ENCODE data around the gene ROBO1.
"Not testable (repeated sequence)": the region's sequence is repeated elsewhere in the genome, so short reads cannot be mapped to it uniquely, and the experiment has no call there.

Gene ROBO1

DNA sequence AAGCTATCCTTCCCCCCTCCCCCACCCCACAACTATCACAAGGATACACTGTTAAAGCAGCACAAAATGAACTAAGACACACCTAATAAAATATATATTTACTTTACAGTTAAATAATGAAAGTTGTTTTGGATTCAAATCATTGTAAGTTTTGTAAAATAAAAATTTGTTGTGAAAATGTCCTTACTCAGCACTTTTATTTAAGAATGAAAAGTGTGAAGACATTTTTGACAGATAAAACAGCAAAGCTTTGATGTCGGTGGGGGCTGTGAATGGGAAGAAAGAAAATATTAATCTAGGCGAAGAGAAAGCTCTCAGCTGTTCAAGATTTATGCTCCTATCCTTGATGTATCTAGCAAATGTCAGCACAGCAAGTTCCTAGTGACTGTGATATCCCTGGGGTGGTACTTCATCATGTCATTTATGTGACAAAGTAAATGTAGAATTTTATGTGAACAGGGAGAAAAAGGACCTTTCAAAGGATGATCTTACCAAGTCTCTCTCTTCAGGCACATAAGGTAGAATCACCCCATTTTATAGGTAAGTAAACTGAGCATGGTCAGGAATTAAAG lies 216.4 kb downstream of the ROBO1 start:
- DNase-seq (ENCODE audit: low spot score): no peak

DNA sequence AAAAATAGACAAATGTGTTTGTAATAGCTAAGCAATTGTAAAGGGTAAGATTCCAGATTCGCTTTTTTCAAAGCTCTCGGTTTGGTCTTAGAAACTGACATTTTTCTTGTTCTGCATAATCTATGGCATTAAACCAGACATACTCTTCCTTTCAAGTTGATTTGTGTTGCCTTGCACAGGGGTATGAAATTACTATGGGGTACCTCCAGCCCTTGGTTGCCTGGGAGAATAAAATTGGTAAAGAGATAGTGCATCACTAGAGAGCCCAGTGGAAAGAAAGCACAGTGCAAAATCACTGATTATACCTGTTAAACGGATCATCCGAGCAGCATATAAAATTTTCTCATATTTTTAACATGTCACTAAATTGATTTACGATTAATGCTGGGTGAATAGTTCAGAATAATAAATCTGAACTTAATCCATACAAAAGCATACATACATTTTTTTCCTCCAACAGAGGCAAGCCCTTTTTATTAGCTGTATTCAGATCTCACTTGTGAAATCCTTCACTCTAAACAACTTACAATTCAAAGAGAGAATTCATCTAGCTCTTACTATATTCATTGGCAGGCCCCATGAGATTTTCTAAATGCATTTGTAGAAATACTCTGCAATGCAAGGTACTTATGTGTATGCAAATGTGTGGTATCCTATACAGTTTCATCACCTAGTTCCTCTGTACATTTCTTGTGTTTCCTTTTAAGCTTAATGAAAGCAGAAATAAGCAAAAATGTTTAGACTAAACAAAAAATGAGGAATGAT lies 224.4 kb downstream of the ROBO1 start:
- DNase-seq (ENCODE audit: low spot score): no peak

DNA sequence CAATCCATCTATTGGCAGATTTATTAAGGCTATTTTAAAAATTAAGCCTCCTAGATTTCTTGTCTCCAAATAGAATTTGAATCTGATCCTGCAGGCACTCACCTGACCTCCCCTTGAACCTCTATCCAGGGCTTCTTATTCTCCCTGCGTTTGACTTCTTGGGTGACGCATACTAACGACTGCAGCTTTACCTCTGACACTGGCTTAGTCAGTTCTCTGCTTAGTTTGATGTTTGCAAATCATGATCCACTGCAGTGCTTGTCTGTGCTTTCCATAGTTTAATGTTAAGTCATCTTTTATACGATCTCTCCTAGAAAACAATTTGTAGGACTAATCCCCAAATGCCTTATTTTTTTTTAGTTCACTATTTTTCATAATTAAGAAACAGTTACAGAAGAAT lies 233.1 kb downstream of the ROBO1 start:
- no peak for DNase-seq (ENCODE audit: low spot score)

DNA sequence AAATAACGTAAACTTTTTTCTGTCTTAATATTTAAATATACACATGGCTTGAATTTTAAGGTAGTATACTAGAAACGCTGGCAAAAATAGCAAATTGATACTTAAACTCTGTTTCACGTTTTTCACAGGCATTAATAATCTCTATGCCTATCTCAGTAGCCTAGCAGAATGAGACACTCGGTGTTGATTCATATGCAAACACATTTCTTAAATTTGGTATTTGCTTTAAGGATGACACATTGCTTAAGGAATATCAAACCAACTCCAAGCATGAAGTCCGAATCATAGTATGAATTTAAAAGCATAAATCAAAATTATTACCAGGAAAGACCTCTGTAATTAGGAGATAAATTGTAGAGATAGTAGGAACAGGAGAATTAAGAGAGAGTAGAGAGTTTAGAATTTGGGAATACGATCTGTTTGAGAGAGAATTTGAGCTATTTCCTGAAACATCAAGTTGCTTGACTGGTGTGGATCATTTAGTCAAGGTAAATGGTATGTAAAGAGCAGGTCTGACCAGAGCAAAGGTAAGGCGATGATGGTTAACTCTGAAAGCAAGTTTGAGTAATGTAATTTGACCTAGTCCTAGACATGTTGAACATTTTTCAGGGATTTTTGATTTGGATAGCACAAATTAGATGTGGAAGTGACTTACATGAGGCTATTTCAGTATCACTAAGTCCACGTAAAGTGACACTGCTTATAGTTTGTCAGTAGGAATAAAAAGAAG lies 236.1 kb downstream of the ROBO1 start:
- DNase-seq (ENCODE audit: low spot score): no peak

DNA sequence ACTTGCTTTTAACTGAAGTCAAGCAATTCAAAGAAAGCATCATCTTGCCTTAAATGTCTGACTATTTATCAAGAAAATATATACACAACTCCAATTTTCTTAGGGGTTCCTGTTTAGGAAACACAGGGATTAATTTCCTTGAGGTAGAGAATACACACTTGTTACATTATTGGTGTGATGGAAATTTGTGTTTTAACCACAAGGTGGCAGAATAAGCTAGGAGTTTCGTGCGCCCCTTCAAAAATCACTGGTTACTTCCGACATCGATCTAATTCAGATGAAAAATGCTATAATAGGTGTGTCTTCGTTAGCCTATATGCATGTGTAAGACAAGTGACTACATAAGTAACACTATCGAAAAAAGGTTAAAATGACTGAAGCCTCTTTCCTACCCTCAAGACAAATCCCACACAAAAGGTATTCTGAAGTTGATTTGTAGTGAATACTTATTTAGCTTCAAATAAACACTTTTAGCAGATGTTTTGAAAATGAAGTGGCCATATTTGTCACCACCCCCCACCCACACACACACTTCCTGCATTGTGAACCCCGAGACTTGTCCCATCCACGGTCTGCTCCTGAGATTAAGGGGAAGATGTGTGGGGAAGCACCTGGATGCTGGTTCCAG lies 246.5 kb downstream of the ROBO1 start:
- peak; percentile 55 for DNase-seq (ENCODE audit: low spot score)

DNA sequence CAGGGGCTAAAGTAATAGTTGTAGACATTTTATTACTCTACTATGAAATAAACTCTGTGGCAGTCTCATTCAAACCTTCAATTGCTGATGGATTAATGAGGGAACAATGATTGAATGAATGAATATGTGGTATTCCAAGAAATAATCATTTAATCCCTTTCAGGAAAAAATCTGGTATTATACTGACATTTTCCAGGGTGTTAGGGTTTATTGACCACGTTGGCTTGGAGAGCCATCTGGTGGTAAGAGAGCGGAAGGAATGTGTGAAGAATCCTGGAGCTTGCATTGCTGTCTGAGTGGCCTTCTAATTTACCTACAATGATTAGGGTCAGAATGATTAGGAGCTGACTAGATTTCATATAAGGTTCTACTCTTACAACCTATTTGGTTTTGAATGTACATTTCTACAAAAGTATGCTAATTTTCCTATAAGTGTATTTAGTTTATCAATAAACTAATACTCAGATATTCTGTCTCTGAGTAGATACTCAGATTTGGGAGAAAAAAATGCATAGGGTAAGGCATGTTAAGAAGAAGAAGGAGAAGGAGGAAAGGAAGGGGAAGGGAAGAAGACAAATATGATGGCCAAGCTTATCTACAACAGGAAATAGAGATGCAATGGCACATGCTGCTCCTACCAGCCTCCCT lies 249.9 kb downstream of the ROBO1 start:
- peak; percentile 34 for DNase-seq (ENCODE audit: low spot score)

DNA sequence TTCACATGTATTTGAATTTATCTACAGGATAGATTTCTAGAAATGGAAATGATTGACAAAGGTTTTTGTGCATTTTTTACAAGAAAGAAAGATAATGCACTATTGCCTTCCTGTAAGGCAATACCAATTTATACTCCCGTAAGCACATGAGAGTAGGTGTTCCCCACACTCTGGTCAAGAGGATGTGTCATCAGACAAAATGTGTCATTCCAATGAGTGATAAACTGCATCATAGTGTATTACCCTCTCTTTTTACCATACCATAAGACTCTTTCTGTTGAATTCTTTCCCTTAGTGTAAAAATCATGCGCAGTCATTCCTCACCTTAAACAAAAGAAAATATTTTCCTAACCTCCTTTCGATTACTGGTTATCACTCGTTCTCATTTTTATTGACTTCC lies 251.0 kb downstream of the ROBO1 start:
- DNase-seq (ENCODE audit: low spot score): no peak

DNA sequence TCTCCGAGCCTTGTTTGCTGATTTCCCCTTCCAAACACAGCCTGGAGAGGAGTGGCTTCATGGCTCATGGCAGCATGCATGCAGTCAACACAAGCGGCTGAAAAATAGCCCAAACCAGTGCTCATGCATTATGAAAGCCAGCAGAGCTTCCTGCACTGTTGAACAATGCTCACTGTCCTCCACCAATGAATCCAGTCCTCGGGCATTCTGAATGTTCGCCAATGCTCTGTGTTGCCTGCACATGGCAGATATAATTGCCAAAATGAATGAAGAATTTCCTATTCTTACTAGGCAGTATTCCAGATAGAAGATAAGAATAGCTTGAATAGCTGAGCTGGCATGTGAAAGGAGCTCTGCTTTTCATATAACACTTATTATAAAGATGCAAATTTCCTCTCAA lies 252.7 kb downstream of the ROBO1 start:
- no peak for DNase-seq (ENCODE audit: low spot score)

DNA sequence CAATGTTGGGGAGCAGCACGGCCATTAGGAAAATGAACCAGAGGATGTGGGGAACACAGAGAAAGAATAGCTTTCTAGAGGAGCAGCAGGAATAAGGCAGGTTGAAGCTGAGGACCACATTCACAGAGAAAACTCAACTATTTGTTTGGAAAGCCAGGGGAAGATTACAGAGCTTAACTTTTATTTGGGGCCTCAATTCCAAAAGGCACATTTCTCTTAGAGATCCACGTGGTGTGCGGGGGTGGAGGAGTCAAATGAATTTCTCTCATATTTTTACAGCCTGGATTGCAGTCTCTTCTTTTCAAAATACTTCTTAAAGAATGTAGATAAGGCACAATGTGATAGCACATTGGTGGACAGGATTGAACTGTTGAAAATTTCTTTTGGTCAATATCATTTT lies 253.7 kb downstream of the ROBO1 start:
- DNase-seq (ENCODE audit: low spot score): no peak

DNA sequence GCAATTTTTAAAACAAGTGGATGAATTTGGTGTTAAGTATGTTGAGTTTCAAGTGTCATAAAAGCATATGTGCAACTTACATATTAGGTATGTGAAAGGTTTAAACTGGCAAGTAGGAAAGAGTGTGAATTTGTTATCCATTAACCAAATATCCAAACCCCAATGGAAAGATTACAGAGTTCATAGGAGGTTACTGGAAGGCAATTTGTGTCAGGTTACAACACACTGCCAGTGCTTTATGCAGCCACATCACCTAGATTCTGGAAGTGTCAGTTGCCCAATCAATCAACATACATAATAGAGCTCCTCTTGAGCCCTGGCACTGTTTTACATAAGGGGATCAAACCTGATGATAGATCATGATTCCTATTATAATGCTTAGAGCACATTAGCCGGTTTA lies 261.0 kb downstream of the ROBO1 start:
- DNase-seq (ENCODE audit: low spot score): no peak

DNA sequence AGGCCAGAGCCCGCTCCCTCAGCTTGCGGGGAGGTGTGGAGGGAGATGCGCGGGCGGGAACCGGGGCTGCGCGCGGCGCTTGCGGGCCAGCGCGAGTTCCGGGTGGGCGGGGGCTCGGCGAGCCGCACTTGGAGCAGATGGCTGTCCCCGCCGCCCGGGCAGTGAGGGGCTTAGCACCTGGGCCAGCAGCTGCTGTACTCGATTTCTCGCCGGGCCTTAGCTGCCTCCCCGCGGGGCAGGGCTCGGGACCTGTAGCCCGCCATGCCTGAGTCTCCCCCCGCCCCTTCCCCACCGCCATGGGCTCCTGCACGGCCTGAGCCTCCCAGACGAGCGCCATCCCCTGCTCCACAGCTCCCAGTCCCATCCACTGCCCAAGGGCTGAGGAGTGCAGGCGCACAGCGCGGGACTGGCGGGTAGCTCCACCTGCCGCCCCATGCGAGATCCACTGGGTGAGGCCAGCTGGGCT lies 265.5 kb downstream of the ROBO1 start:
- not testable (repeated sequence) for DNase-seq (ENCODE audit: low spot score)

DNA sequence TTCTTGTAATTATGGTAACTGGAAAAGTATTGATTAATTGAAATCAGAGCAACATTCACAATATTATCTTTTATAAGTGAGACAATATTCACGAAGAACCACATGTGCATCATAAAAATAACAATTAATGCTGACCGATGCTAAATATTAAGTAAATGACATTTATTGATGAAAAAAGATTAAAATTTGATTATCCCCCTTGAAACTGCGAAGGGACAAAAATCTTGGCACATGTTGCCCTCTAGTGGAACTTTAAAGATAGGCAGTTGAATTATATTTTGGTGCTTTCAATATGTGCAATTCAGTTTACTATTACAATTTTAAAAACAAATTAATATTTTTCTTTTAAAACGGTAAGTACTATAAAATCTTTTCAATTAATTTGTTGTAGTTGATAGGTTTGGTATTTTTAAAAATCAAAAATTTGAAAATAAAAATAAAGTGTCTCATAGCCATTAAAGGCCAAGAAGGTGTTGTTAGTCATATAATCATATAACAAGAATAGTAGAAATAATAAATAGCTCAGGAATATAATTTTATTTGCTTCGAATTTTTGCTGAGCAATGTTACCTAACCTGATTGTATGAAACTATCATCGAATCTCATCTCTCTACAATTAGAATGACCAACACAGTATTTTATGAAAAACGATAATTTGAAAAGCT lies 270.2 kb downstream of the ROBO1 start:
- peak; percentile 22 for DNase-seq (ENCODE audit: low spot score)

DNA sequence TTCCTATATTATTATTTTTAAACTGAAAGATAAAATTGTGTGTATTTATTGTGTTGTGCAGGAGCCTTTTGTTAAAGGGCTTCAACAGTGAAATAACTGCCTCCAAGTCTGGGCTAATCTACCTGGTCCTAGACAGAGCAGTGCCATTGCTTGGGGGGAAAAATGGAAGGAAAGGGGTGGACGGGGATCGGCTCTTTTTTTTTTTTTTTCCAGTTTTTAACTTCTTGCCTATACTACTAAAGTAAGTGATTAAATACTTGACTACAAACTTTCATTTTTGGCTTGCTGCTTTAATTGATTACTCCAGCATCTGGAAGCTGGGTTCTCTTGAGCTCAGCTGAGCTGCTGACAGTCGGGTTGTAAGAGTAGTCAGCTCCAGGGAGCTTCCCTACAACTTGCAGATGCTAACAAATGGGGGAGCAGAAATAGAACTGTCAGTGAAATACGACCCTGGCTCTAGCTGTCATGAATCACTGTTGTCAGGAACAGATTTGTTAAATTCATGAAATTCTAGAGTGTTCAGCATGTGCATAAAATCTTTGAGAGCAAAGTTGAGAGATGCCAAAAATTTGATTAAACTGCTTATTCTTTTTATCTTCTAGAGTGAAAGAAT lies 276.7 kb downstream of the ROBO1 start:
- no peak for DNase-seq (ENCODE audit: low spot score)

DNA sequence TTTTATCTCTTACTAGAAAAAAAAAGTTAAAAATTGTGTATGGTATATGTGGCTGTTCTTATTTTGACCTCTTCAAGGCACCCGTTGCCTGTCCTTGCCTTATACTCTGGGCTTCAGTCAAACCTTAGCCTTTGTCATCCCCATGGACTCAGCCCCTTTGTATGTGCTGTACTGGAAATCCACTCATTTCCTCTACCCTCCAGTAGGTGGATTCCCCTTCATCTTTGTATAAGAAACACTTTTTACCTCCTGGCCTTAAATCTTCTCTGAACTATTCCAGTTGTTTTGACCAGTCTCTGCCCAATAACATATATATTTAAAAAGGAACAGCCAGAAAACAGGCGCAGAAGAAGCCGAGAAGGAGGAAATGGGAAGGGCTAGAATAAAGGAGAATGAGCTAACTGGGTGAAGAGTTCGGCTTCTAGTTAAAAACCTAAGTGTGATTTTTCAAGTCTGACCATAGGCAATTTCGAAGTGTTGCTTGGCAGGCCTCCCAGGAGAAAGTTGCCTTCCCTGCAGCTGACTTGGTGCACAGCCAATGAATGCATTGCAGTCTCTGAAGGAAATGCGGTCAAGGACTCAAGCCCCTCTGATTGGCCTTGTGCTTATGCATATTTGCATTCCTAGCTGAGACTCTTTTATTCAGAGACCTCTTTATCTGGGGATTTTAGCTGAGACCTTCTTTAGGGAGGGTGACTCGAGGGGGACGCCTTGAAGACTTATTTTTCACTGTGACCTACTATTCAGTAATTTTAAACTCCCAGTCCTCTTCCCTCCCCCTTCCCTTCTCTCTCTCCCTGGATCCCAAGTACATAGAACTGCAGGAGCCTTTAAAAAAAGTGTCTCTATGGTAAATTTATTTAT lies 277.4 kb downstream of the ROBO1 start:
- peak; percentile 36 for DNase-seq (ENCODE audit: low spot score)

DNA sequence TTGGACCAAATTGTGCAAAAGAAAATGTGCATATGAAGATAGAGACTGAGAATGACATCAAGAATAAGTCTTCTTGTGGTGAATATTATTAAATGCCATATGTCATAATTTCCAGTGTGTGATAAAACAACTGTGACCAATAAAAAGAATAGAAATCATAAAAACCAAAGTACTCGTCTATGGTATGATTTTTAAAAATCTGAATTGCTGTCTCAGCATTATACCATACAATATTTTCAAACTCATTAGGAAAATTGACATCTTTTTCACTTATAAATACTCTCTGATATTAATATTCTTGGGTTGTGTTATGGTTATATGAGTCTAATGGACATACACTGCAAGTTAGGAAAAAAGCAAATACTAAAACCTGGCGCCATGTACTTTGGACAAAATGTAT lies 279.4 kb downstream of the ROBO1 start:
- no peak for DNase-seq (ENCODE audit: low spot score)

DNA sequence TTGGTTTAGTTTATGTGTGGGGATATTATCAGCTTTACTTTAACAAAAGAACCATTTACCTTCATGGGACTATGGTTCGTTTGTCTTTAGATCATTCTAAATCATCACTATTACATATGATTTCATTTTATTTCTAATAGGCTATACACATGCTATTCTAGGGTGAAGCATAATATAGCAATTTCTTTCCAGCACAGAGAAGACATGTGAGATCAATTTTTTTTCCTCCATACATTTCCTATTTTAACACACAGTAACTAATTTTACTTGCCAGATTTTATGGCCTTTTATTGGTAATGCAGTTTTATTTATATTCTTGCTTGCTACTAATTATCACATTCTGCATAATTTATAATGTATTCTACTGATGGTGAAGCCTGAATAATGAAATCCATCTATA lies 287.1 kb downstream of the ROBO1 start:
- no peak for DNase-seq (ENCODE audit: low spot score)

DNA sequence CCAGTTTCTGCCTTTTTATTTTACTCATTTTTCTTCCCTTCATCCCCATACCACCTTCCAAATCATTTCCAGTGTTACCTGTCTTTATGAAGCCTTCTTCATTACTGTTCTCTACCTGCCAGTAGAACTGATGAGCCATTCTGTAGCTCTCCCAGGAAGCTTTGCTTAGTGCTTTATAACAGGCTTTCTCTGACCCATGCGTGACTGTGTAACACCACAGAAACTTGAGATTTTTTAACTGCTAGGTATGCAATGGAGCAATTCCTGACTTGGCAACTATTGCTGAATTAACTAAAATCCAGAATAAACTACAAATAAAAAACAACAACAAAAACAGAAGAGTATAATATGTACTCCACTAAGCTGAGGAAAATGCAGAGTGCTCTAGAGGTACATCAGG lies 289.2 kb downstream of the ROBO1 start:
- no peak for DNase-seq (ENCODE audit: low spot score)

DNA sequence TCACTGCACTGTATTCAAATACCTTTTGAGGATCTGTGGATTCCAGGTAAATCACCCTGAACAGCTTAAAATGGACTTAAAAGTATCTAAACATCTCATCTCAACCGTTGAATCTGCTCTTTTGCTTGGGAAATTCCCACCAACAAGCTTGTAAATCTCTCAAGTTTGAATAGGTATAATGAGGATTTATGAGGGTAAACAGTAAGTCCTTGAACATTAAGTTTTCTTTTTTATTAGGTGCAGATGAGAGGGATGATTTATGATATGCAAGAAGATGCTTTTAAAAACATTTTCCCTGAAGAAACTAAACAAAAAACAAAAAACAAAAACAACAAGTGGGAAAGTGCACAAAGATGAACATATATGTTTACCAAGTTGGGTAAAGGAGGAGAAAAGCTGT lies 290.6 kb downstream of the ROBO1 start:
- no peak for DNase-seq (ENCODE audit: low spot score)

DNA sequence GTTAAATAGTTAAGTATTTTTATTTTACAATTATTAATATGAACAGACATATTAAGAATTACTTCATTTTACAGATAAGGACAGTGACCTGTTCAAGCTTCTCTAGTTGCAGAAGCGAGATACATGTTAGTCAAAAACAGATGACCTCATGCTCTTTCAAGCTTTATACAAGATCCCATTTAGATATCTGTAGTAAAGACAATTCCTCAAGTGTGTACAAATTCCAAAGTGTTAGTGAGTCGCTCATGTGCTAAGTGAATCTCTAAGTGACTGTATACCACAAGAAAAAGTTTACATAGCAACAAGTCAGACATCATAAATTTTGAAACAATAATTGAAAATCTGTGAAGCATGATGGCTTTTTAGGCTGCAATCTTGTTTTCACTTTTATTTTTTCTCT lies 293.8 kb downstream of the ROBO1 start:
- peak; percentile 44 for DNase-seq (ENCODE audit: low spot score)

DNA sequence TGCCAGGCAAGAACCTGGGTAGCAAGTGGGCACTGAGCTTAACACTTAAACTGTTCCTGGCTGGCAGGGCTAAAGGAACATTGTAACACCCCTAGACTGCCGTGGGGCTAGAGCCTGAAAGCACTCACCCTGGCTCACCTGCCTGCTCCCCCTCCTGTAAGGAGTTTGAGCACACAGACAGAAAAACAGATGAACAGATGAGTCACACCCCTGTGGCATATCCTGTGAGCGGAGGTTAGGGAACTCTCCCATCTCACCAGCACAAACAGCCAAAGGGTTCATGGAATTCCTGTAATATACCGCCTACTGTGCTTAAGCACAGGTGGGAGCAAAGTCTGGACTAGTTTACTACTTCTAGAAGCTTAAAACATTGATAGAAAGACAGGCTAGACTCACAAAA lies 300.1 kb downstream of the ROBO1 start:
- DNase-seq (ENCODE audit: low spot score): peak; percentile 37
